Measurements from ENCODE around the gene INF2. TPM values are rescaled to one million over a fixed set of nuclear protein-coding genes. Genes with fewer than 3 reads are reported as not detected.
"Not testable (repeated sequence)": the region's sequence is repeated elsewhere in the genome, so short reads cannot be mapped to it uniquely, and the experiment has no call there.

INF2 gene
- total RNA-seq, 1 donor from 2014 or later: 93.8 TPM

- H3K4me1 Mint-ChIP-seq (ENCODE audit: low read depth); intact Hi-C loops (cut with micrococcal nuclease); H3K9me3 Mint-ChIP-seq; H3K36me3 Mint-ChIP-seq (ENCODE audit: low read depth); H3K4me3 Mint-ChIP-seq (ENCODE audit: low read depth); H3K27me3 Mint-ChIP-seq (ENCODE audit: low read depth); H3K27ac Mint-ChIP-seq; DNase-seq (ENCODE audit: low spot score): not testable (repeated sequence)
Measured at GRCh38 chr14:104729176-104729834, 39.9 kb downstream of the INF2 start.

- no peak for DNase-seq (ENCODE audit: low spot score)
- intact Hi-C loops (cut with micrococcal nuclease): no loop called here
- Mint-ChIP-seq H3K4me3 (ENCODE audit: low read depth) (no peak overlapping the region), H3K9me3 (no peaks in the 10 kb centered on the region), H3K4me1 (ENCODE audit: low read depth) (no peaks in the 10 kb centered on the region), H3K27ac (no peak overlapping the region), H3K27me3 (ENCODE audit: low read depth) (no peaks in the 10 kb centered on the region), H3K36me3 (ENCODE audit: low read depth) (no peaks in the 10 kb centered on the region)
Measured at GRCh38 chr14:104729835-104730181, 40.4 kb downstream of the INF2 start.

GRCh38 chr14:104730487-104730886, 41.1 kb downstream of the INF2 start:
- Mint-ChIP-seq H3K9me3 (no peaks in the 10 kb centered on the region), H3K4me1 (ENCODE audit: low read depth) (no peaks in the 10 kb centered on the region), H3K4me3 (ENCODE audit: low read depth) (no peak overlapping the region), H3K27me3 (ENCODE audit: low read depth) (no peaks in the 10 kb centered on the region), H3K27ac (no peak overlapping the region), H3K36me3 (ENCODE audit: low read depth) (no peaks in the 10 kb centered on the region)
- no peak for DNase-seq (ENCODE audit: low spot score)
- intact Hi-C loops (cut with micrococcal nuclease): no loop called here

GRCh38 chr14:104731320-104732294, 42.2 kb downstream of the INF2 start:
- Mint-ChIP-seq H3K4me3 (ENCODE audit: low read depth) (no peak overlapping the region), H3K27me3 (ENCODE audit: low read depth) (no peaks in the 10 kb centered on the region), H3K9me3 (no peaks in the 10 kb centered on the region), H3K36me3 (ENCODE audit: low read depth) (no peaks in the 10 kb centered on the region), H3K27ac (no peak overlapping the region), H3K4me1 (ENCODE audit: low read depth) (no peaks in the 10 kb centered on the region)
- no peak for DNase-seq (ENCODE audit: low spot score)
- intact Hi-C loops (cut with micrococcal nuclease): no loop called here

- Mint-ChIP-seq H3K4me3 (ENCODE audit: low read depth) (no peak overlapping the region), H3K27me3 (ENCODE audit: low read depth) (no peaks in the 10 kb centered on the region), H3K27ac (no peak overlapping the region), H3K4me1 (ENCODE audit: low read depth) (no peaks in the 10 kb centered on the region), H3K9me3 (no peaks in the 10 kb centered on the region), H3K36me3 (ENCODE audit: low read depth) (no peaks in the 10 kb centered on the region)
- DNase-seq (ENCODE audit: low spot score): no peak
- intact Hi-C loops (cut with micrococcal nuclease): no loop called here
Measured at GRCh38 chr14:104732355-104732804, 43.0 kb downstream of the INF2 start.

- Mint-ChIP-seq H3K4me3 (ENCODE audit: low read depth) (no peak overlapping the region), H3K36me3 (ENCODE audit: low read depth) (no peaks in the 10 kb centered on the region), H3K4me1 (ENCODE audit: low read depth) (no peaks in the 10 kb centered on the region), H3K9me3 (no peaks in the 10 kb centered on the region), H3K27ac (no peak overlapping the region), H3K27me3 (ENCODE audit: low read depth) (no peaks in the 10 kb centered on the region)
- DNase-seq (ENCODE audit: low spot score): no peak
- intact Hi-C loops (cut with micrococcal nuclease): no loop called here
Measured at GRCh38 chr14:104732931-104733681, 43.7 kb downstream of the INF2 start.

GRCh38 chr14:104734051-104734587, 44.7 kb downstream of the INF2 start:
- intact Hi-C loops (cut with micrococcal nuclease): no loop called here
- Mint-ChIP-seq H3K36me3 (ENCODE audit: low read depth) (no peaks in the 10 kb centered on the region), H3K4me1 (ENCODE audit: low read depth) (no peaks in the 10 kb centered on the region), H3K27me3 (ENCODE audit: low read depth) (no peaks in the 10 kb centered on the region), H3K27ac (no peak overlapping the region), H3K9me3 (no peaks in the 10 kb centered on the region), H3K4me3 (ENCODE audit: low read depth) (no peak overlapping the region)
- DNase-seq (ENCODE audit: low spot score): no peak

GRCh38 chr14:104734601-104734990, 45.2 kb downstream of the INF2 start:
- Mint-ChIP-seq H3K27ac (no peak overlapping the region), H3K36me3 (ENCODE audit: low read depth) (no peaks in the 10 kb centered on the region), H3K27me3 (ENCODE audit: low read depth) (no peaks in the 10 kb centered on the region), H3K4me1 (ENCODE audit: low read depth) (no peaks in the 10 kb centered on the region), H3K4me3 (ENCODE audit: low read depth) (no peak overlapping the region), H3K9me3 (no peaks in the 10 kb centered on the region)
- intact Hi-C loops (cut with micrococcal nuclease): no loop called here
- DNase-seq (ENCODE audit: low spot score): no peak

GRCh38 chr14:104734991-104735779, 45.8 kb downstream of the INF2 start:
- Mint-ChIP-seq H3K9me3 (no peaks in the 10 kb centered on the region), H3K27ac (no peak overlapping the region), H3K36me3 (ENCODE audit: low read depth) (no peaks in the 10 kb centered on the region), H3K27me3 (ENCODE audit: low read depth) (no peaks in the 10 kb centered on the region), H3K4me3 (ENCODE audit: low read depth) (no peak overlapping the region), H3K4me1 (ENCODE audit: low read depth) (no peaks in the 10 kb centered on the region)
- DNase-seq (ENCODE audit: low spot score): no peak
- intact Hi-C loops (cut with micrococcal nuclease): no loop called here

- H3K4me1 Mint-ChIP-seq (ENCODE audit: low read depth): no peaks in the 10 kb centered on the region
- H3K36me3 Mint-ChIP-seq (ENCODE audit: low read depth): no peaks in the 10 kb centered on the region
- H3K4me3 Mint-ChIP-seq (ENCODE audit: low read depth): no peak overlapping the region
- no peaks in the 10 kb centered on the region for H3K27me3 Mint-ChIP-seq (ENCODE audit: low read depth)
- no peak overlapping the region for H3K27ac Mint-ChIP-seq
- intact Hi-C loops (cut with micrococcal nuclease): no loop called here
- H3K9me3 Mint-ChIP-seq: no peaks in the 10 kb centered on the region
- DNase-seq (ENCODE audit: low spot score): no peak
Measured at GRCh38 chr14:104735830-104736642, 46.6 kb downstream of the INF2 start.

- intact Hi-C loops (cut with micrococcal nuclease): no loop called here
- H3K4me1 Mint-ChIP-seq (ENCODE audit: low read depth): no peaks in the 10 kb centered on the region
- H3K36me3 Mint-ChIP-seq (ENCODE audit: low read depth): no peaks in the 10 kb centered on the region
Measured at GRCh38 chr14:104738375-104739019, 49.1 kb downstream of the INF2 start.

More at GRCh38 chr14:104738375-104739019, 49.1 kb downstream of the INF2 start:
- Mint-ChIP-seq H3K4me3 (ENCODE audit: low read depth) (no peak overlapping the region), H3K27me3 (ENCODE audit: low read depth) (no peaks in the 10 kb centered on the region), H3K9me3 (no peaks in the 10 kb centered on the region), H3K27ac (no peak overlapping the region)
- DNase-seq (ENCODE audit: low spot score): no peak

All from activated T-helper 2 cell treated with anti-CD3 and anti-CD28 coated beads, Interferon-gamma antibody, Interleukin-2, Interleukin-4, amounts not matched to agents 10 μg/mL and 5 μg/mL and 100 μg/mL, durations not matched to agents 14 hours and 24 hours and 36 hours (primary cell).